ENCODE data around the gene PCNX3. TPM values are rescaled to one million over a fixed set of nuclear protein-coding genes. Genes with fewer than 3 reads are reported as not detected.

Gene PCNX3
- total RNA-seq, 1 experiment from 2014 or later = 50.4 TPM

GRCh38 chr11:65581928-65582327 is 33.6 kb upstream of the PCNX3 start:
- no peak for TF ChIP-seq RAD21 (IDR thresholded peaks at IDR 0.05; ENCODE audit: low read depth)
- H3K9me2 ChIP-seq (ENCODE audit: insufficient read depth) = no peaks in the 10 kb centered on the region
- RAD21 ChIA-PET (ENCODE audit: low non-redundant PET in 1 of 2, low total read pairs in 2 of 2, uncharacterized antibody in 2 of 2, unreplicated experiment in 2 of 2) = no interaction called here
- peaks cover 11 to 19% of the 10 kb centered on the region in 2 experiments for H3K4me1 ChIP-seq (ENCODE audit: control insufficient read depth in 1 of 2, insufficient read depth in 2 of 2, low read length in 2 of 2)
- H2AFZ ChIP-seq (ENCODE audit: low read depth, low read length, poor library complexity, severe bottlenecking) = no peak overlapping the region
- no peaks in the 10 kb centered on the region for H4K20me1 ChIP-seq (ENCODE audit: insufficient read depth)
- H3K9me3 ChIP-seq (ENCODE audit: control insufficient read depth in 1 of 2, insufficient read depth in 1 of 2, low read depth in 1 of 2, low read length in 2 of 2) = no peaks in the 10 kb centered on the region
- no peak overlapping the region for H3K4me3 ChIP-seq (replicated peaks in 1 of 2; ENCODE audit: low read depth in 1 of 2, low read length in 2 of 2)
- H3K4me2 ChIP-seq (ENCODE audit: low read length) = no peak overlapping the region
- H3K79me2 ChIP-seq (ENCODE audit: insufficient read depth, low read length) = peaks cover 10% of the 10 kb centered on the region; the same call in 1 of the 2 replicates
- no peaks in the 10 kb centered on the region for H3K27me3 ChIP-seq (ENCODE audit: insufficient read depth, low read length)
- intact Hi-C loops (cut with micrococcal nuclease) = no loop called here
- no TSS peak for BruUV-seq (replicated peaks)
- DNase-seq (ENCODE audit: low read depth, low spot score) = no peak
- H3K36me3 ChIP-seq (ENCODE audit: control insufficient read depth in 1 of 2, insufficient read depth in 2 of 2, low read length in 2 of 2) = peaks cover 2 to 4% of the 10 kb centered on the region in 2 experiments; a peak in 2 of 4 replicates
- POLR2A ChIA-PET = no interaction called here
- no peak for ATAC-seq
- CTCF ChIA-PET = interaction anchor here (1.4 kb wide), 1 partner anchor 12 kb away, joined by 5 read pairs; no protein-coding TSS in a partner anchor
- H3K27ac ChIP-seq (ENCODE audit: low read depth, low read length) = no peak overlapping the region
- H3K9ac ChIP-seq (ENCODE audit: low read length) = no peak overlapping the region

GRCh38 chr11:65583589-65583988 is 32.0 kb upstream of the PCNX3 start:
- RAD21 ChIA-PET (ENCODE audit: low non-redundant PET in 1 of 2, low total read pairs in 2 of 2, uncharacterized antibody in 2 of 2, unreplicated experiment in 2 of 2) = no interaction called here
- Histone ChIP-seq H4K20me1 (ENCODE audit: insufficient read depth) (no peaks in the 10 kb centered on the region), H3K9ac (ENCODE audit: low read length) (no peak overlapping the region), H3K36me3 (ENCODE audit: control insufficient read depth in 1 of 2, insufficient read depth in 2 of 2, low read length in 2 of 2) (peaks cover 2 to 4% of the 10 kb centered on the region in 2 experiments; a peak in 2 of 4 replicates), H2AFZ (ENCODE audit: low read depth, low read length, poor library complexity, severe bottlenecking) (no peak overlapping the region), H3K4me2 (ENCODE audit: low read length) (no peak overlapping the region), H3K27ac (ENCODE audit: low read depth, low read length) (no peak overlapping the region), H3K9me3 (ENCODE audit: control insufficient read depth in 1 of 2, insufficient read depth in 1 of 2, low read depth in 1 of 2, low read length in 2 of 2) (no peaks in the 10 kb centered on the region), H3K27me3 (ENCODE audit: insufficient read depth, low read length) (no peaks in the 10 kb centered on the region), H3K79me2 (ENCODE audit: insufficient read depth, low read length) (no peaks in the 10 kb centered on the region), H3K4me3 (replicated peaks in 1 of 2; ENCODE audit: low read depth in 1 of 2, low read length in 2 of 2) (no peak overlapping the region), H3K9me2 (ENCODE audit: insufficient read depth) (no peaks in the 10 kb centered on the region), H3K4me1 (ENCODE audit: control insufficient read depth in 1 of 2, insufficient read depth in 2 of 2, low read length in 2 of 2) (peaks cover 12 to 22% of the 10 kb centered on the region in 2 experiments)
- BruUV-seq (replicated peaks) = no TSS peak
- TF ChIP-seq JUND (IDR thresholded peaks at IDR 0.05) (no peak), CBX3 (IDR thresholded peaks at IDR 0.05; ENCODE audit: low read depth) (no peak)
- ATAC-seq (no peak), DNase-seq (ENCODE audit: low read depth, low spot score) (no peak)
- CTCF ChIA-PET = interaction anchor here (1.4 kb wide), 1 partner anchor 10 kb away, joined by 5 read pairs; no protein-coding TSS in a partner anchor
- POLR2A ChIA-PET = no interaction called here
- intact Hi-C loops (cut with micrococcal nuclease) = no loop called here

- no peaks in the 10 kb centered on the region for H3K27me3 ChIP-seq (ENCODE audit: insufficient read depth, low read length)
- no peak overlapping the region for H2AFZ ChIP-seq (ENCODE audit: low read depth, low read length, poor library complexity, severe bottlenecking)
- peaks cover 14 to 25% of the 10 kb centered on the region in 2 experiments for H3K4me1 ChIP-seq (ENCODE audit: control insufficient read depth in 1 of 2, insufficient read depth in 2 of 2, low read length in 2 of 2)
- DNase-seq (ENCODE audit: low read depth, low spot score) (no peak), ATAC-seq (no peak)
- POLR2A ChIA-PET = no interaction called here
- no peak for TF ChIP-seq EGR1 (IDR thresholded peaks at IDR 0.05; ENCODE audit: low read depth)
- no peak for TF ChIP-seq CEBPB (IDR thresholded peaks at IDR 0.05; ENCODE audit: low read depth)
- H3K79me2 ChIP-seq (ENCODE audit: insufficient read depth, low read length) = no peaks in the 10 kb centered on the region
- no peak overlapping the region for H3K9ac ChIP-seq (ENCODE audit: low read length)
- no peak overlapping the region for H3K4me3 ChIP-seq (replicated peaks in 1 of 2; ENCODE audit: low read depth in 1 of 2, low read length in 2 of 2)
- H3K27ac ChIP-seq (ENCODE audit: low read depth, low read length) = no peak overlapping the region
- intact Hi-C loops (cut with micrococcal nuclease) = no loop called here
- RAD21 ChIA-PET (ENCODE audit: low non-redundant PET in 1 of 2, low total read pairs in 2 of 2, uncharacterized antibody in 2 of 2, unreplicated experiment in 2 of 2) = no interaction called here
- H3K36me3 ChIP-seq (ENCODE audit: control insufficient read depth in 1 of 2, insufficient read depth in 2 of 2, low read length in 2 of 2) = peaks cover 2 to 4% of the 10 kb centered on the region in 2 experiments; a peak in 2 of 4 replicates
- no peaks in the 10 kb centered on the region for H3K9me2 ChIP-seq (ENCODE audit: insufficient read depth)
- no peaks in the 10 kb centered on the region for H4K20me1 ChIP-seq (ENCODE audit: insufficient read depth)
- no TSS peak for BruUV-seq (replicated peaks)
- no peak overlapping the region for H3K4me2 ChIP-seq (ENCODE audit: low read length)
- no peaks in the 10 kb centered on the region for H3K9me3 ChIP-seq (ENCODE audit: control insufficient read depth in 1 of 2, insufficient read depth in 1 of 2, low read depth in 1 of 2, low read length in 2 of 2)
- CTCF ChIA-PET = no interaction called here
Measured at GRCh38 chr11:65584106-65584505, 31.5 kb upstream of the PCNX3 start.

All from HCT116 (cell line).